ENCODE data around the gene SYTL3. TPM values are rescaled to one million over a fixed set of nuclear protein-coding genes. Genes with fewer than 3 reads are reported as not detected.
"Not testable (repeated sequence)": the region's sequence is repeated elsewhere in the genome, so short reads cannot be mapped to it uniquely, and the experiment has no call there.

SYTL3 gene
- total and polyA plus RNA-seq, 2 of the 8 experiments (the other 6 are each of a cell fraction or from before 2014, with no cell fraction given): 0.27 to 0.99 TPM

DNA sequence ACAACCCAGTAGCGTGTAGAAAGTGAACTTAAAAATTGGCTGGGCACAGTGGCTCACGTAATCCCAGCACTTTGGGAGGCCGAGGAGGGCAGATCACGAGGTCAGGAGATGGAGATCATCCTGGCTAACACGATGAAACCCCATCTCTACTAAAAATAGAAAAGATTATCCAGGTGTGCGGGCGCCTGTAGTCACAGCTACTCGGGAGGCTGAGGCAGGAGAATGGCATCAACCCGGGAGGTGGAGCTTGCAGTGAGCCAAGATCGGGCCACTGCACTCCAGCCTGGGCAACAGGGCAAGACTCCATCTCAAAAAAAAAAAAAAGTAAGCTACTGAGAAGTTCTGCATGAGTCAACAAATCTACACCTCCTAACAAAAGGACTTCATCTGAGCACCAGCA, 142.7 kb downstream of the SYTL3 start:
- H3K56ac ChIP-seq (replicated peaks; ENCODE audit: insufficient read length, low read depth, low read length); H2BK15ac ChIP-seq (ENCODE audit: low read length); DNase-seq (ENCODE audit: low read depth in 1 of 2, low spot score in 2 of 2); H3K9ac ChIP-seq (replicated peaks in 1 of 4; ENCODE audit: extremely low read depth in 1 of 4, low read depth in 3 of 4, low read length in 3 of 4); H4K8ac ChIP-seq (ENCODE audit: extremely low read depth, insufficient read depth, low read length); H2BK12ac ChIP-seq (ENCODE audit: low read depth, low read length); H3K18ac ChIP-seq (ENCODE audit: extremely low read depth, low read length); H3K9me3 ChIP-seq (ENCODE audit: insufficient read depth in 2 of 2, low read depth in 1 of 2, low read length in 1 of 2); H2AFZ ChIP-seq (ENCODE audit: low read length); H3K4me2 ChIP-seq (ENCODE audit: insufficient read depth in 1 of 2, low read depth in 2 of 2, low read length in 2 of 2); H3K4ac ChIP-seq (replicated peaks; ENCODE audit: insufficient read length, low read depth, low read length); H2BK20ac ChIP-seq (ENCODE audit: low read length); H4K5ac ChIP-seq (ENCODE audit: insufficient read length, low read depth, low read length); H3K27me3 ChIP-seq (replicated peaks in 1 of 4; ENCODE audit: control insufficient read depth in 3 of 4, extremely low read depth in 1 of 4, insufficient read depth in 3 of 4, low read length in 3 of 4); H3K23ac ChIP-seq (ENCODE audit: insufficient read length); FAIRE-seq; H3K4me1 ChIP-seq (replicated peaks in 1 of 4; ENCODE audit: control insufficient read depth in 3 of 4, insufficient read depth in 4 of 4, low read length in 3 of 4); H4K91ac ChIP-seq (replicated peaks; ENCODE audit: insufficient read length, low read length); H2BK5ac ChIP-seq (ENCODE audit: low read depth, low read length); H3K14ac ChIP-seq (ENCODE audit: insufficient read length); H3K79me1 ChIP-seq (ENCODE audit: low read depth, low read length); H2BK120ac ChIP-seq (replicated peaks; ENCODE audit: low read depth, low read length); H3K27ac ChIP-seq (ENCODE audit: low read depth, low read length); H3K23me2 ChIP-seq (ENCODE audit: low read depth, low read length); H3K4me3 ChIP-seq (ENCODE audit: extremely low read depth in 1 of 4, insufficient read depth in 2 of 4, low read depth in 3 of 4, low read length in 4 of 4); H2AK5ac ChIP-seq (ENCODE audit: low read depth, low read length): not testable (repeated sequence)
- peaks cover 28 to 35% of the 10 kb centered on the region in 2 experiments for H4K20me1 ChIP-seq (replicated peaks in 1 of 2; ENCODE audit: control insufficient read depth in 1 of 2, insufficient read depth in 2 of 2, low read length in 2 of 2)
- peaks cover 9 to 30% (median 17%) of the 10 kb centered on the region in 4 experiments for H3K36me3 ChIP-seq (ENCODE audit: control insufficient read depth in 2 of 4, insufficient read depth in 4 of 4, low read length in 3 of 4)
- ChIA-PET POLR2A (ENCODE audit: partially characterized antibody) (interaction anchor here (0.9 to 2.8 kb wide), 4 partner anchors 21 to 30 kb away, joined by 3 to 11 read pairs (median 4); partner anchors contain the start of gene EZR), CTCF (ENCODE audit: partially characterized antibody) (interaction anchor here (0.6 to 6.8 kb wide), 16 partner anchors 9 to 206 kb away, joined by 3 to 54 read pairs (median 5); no protein-coding TSS in a partner anchor)
- peaks cover 27 to 99% of the 10 kb centered on the region in 2 experiments for H3K79me2 ChIP-seq (ENCODE audit: control insufficient read depth in 1 of 2, insufficient read depth in 2 of 2, low read length in 2 of 2)
- WGBS, 2 experiments (ENCODE audit: extremely low coverage in 1 of 2, insufficient coverage in 1 of 2, insufficient read length in 1 of 2, insufficient replicate concordance in 2 of 2, low coverage in 1 of 2, low lambda C conversion rate in 2 of 2, missing lambda C conversion rate in 1 of 2): 85% methylated on average over 10 of the region's 10 CpGs; no CpG with 5 or more reads in 1 of the 2 experiments
